HCT116 (cell line): Measurements from ENCODE around the gene SMIM21. TPM values are rescaled to one million over a fixed set of nuclear protein-coding genes. Genes with fewer than 3 reads are reported as not detected.

Experiments used
- ATAC-seq: fragments of 200-7000 bp; cut with Tn5 transposase; 2 replicates; pipeline ENCODE4 v1.9.1; 2020; ENCODE audit warnings: mild to moderate bottlenecking, moderate library complexity
- BruUV-seq: library from RNA; stranded (reverse); fragments of 400-500 nt; replicated peaks from 2 replicates; lab custom pipeline; 2021; lab: Mats Ljungman, UMichigan
- CTCF ChIA-PET: fragments of 300-600 bp; sonication (Branson Sonifier 250); formaldehyde crosslinking; loops from one replicate; lab custom pipeline; 2021; ENCODE audit warnings: antibody characterized with exemption; lab: Charles Lee
- POLR2A ChIA-PET: fragments of 300-600, 350-600 bp; sonication (Branson Sonifier 250); formaldehyde crosslinking; loops from one replicate; lab custom pipeline; 2021; ENCODE audit warnings: antibody characterized with exemption; lab: Charles Lee
- RAD21 ChIA-PET, 2 experiments: fragments of 300-600 bp; sonication (Branson Sonifier 250); formaldehyde crosslinking; loops; one replicate each; lab custom pipeline; 2023; ENCODE audit warnings: low total read pairs in 2 of 2; ENCODE audit not compliant: uncharacterized antibody in 2 of 2, unreplicated experiment in 2 of 2, low non-redundant PET in 1 of 2; lab: Charles Lee
- DNase-seq: peaks from one replicate; pipeline ENCODE4 v3.0.0-alpha.2; 2010; ENCODE audit warnings: low read depth, low spot score
- H2AFZ ChIP-seq: fragments of 200-600 bp; shearing (Covaris generic), sonication (generic); 2 replicates; pipeline ENCODE4 v1.6.1; 2017; ENCODE audit warnings: low read depth, mixed run types, mixed read lengths, antibody characterized with exemption, low read length; ENCODE audit not compliant: poor library complexity, severe bottlenecking
- H3K27ac ChIP-seq: 2 replicates; pipeline ENCODE4 v1.5.1; 2012; ENCODE audit warnings: low read depth, low read length
- H3K27me3 ChIP-seq: fragments of 200-600 bp; sonication (generic); 2 replicates; pipeline ENCODE4 v1.6.1; 2016; ENCODE audit warnings: mixed run types, low read length, mixed read lengths; ENCODE audit not compliant: insufficient read depth
- H3K36me3 ChIP-seq, 2 experiments: fragments of 200-500 bp in 1 of 2; fragments of 200-600 bp in 1 of 2; sonication (Bioruptor generic) in 1 of 2; sonication (generic) in 1 of 2; 2 replicates each; pipeline versions ENCODE4 v1.5.1 to v1.6.1; 2014 to 2016; ENCODE audit warnings: low read length in 2 of 2, inconsistent platforms in 1 of 2, mixed read lengths in 1 of 2, mixed run types in 1 of 2; ENCODE audit not compliant: insufficient read depth in 2 of 2, control insufficient read depth in 1 of 2
- H3K4me1 ChIP-seq, 2 experiments: fragments of 200-600 bp in 1 of 2; sonication (generic) in 1 of 2; 2 replicates each; pipeline versions ENCODE4 v1.5.1 to v1.6.1; 2012 to 2017; ENCODE audit warnings: low read length in 2 of 2, inconsistent platforms in 1 of 2, mild to moderate bottlenecking in 1 of 2, mixed read lengths in 1 of 2, mixed run types in 1 of 2, moderate library complexity in 1 of 2; ENCODE audit not compliant: insufficient read depth in 2 of 2, control insufficient read depth in 1 of 2
- H3K4me2 ChIP-seq: fragments of 200-600 bp; sonication (generic); 2 replicates; pipeline ENCODE4 v1.6.1; 2017; ENCODE audit warnings: mixed run types, low read length, mixed read lengths
- H3K4me3 ChIP-seq, 2 experiments: fragments of 200-600 bp in 1 of 2; sonication (generic) in 1 of 2; replicated peaks in 1 of 2; 2 replicates each; pipeline ENCODE4 v1.5.1; 2011 to 2016; ENCODE audit warnings: low read length in 2 of 2, control low read depth in 1 of 2, low read depth in 1 of 2, mild to moderate bottlenecking in 1 of 2, mixed read lengths in 1 of 2, mixed run types in 1 of 2
- H3K79me2 ChIP-seq: fragments of 200-600 bp; sonication (generic); 2 replicates; pipeline ENCODE4 v1.6.1; 2017; ENCODE audit warnings: mild to moderate bottlenecking, mixed run types, low read length, moderate library complexity, mixed read lengths; ENCODE audit not compliant: insufficient read depth
- H3K9ac ChIP-seq: fragments of 200-600 bp; sonication (generic); 2 replicates; pipeline ENCODE4 v1.6.1; 2016; ENCODE audit warnings: low read length, mixed read lengths
- H3K9me2 ChIP-seq: fragments of 200-600 bp; sonication (generic), shearing (Covaris generic); 2 replicates; pipeline ENCODE4 v1.6.1; 2017; ENCODE audit warnings: mixed run types, mild to moderate bottlenecking, moderate library complexity; ENCODE audit not compliant: insufficient read depth
- H3K9me3 ChIP-seq, 2 experiments: fragments of 200-500 bp in 1 of 2; fragments of 200-600 bp in 1 of 2; sonication (Bioruptor generic) in 1 of 2; sonication (generic) in 1 of 2; 2 replicates each; pipeline ENCODE4 v1.6.1; 2014 to 2017; ENCODE audit warnings: low read length in 2 of 2, mixed read lengths in 2 of 2, inconsistent platforms in 1 of 2, low read depth in 1 of 2, mild to moderate bottlenecking in 1 of 2, mixed run types in 1 of 2, moderate library complexity in 1 of 2; ENCODE audit not compliant: control insufficient read depth in 1 of 2, insufficient read depth in 1 of 2
- H4K20me1 ChIP-seq: fragments of 200-600 bp; sonication (generic), shearing (Covaris generic); 2 replicates; pipeline ENCODE4 v1.6.1; 2017; ENCODE audit warnings: mixed run types, mild to moderate bottlenecking, moderate library complexity; ENCODE audit not compliant: insufficient read depth
- POLR2AphosphoS5 ChIP-seq: IDR thresholded peaks from 2 replicates; pipeline ENCODE4 v1.6.1; 2011; ENCODE audit warnings: mild to moderate bottlenecking, low read depth, low read length, moderate library complexity
- RAD21 ChIP-seq: IDR thresholded peaks from 2 replicates; pipeline ENCODE4 v1.6.1; 2012; ENCODE audit warnings: low read depth, mild to moderate bottlenecking
- SRF ChIP-seq: IDR thresholded peaks from 2 replicates; pipeline ENCODE4 v1.6.1; 2012; ENCODE audit warnings: low read depth
- ZFX ChIP-seq: fragments of 450-650 bp; IDR thresholded peaks from 2 replicates; pipeline ENCODE4 v1.6.1; 2017
- intact Hi-C: fragments of 100-400 bp; cut with micrococcal nuclease; formaldehyde crosslinking; loops from 2 replicates; pipeline ENCODE4 v1.10.0; 2022
- total RNA-seq: library from RNA; stranded (reverse); gene quantifications from one replicate; pipeline ENCODE4 v1.2.1, GENCODE V29; 2021; ENCODE audit not compliant: unreplicated experiment
- TF ChIP-seq, protein P1 (sequence below): IDR thresholded peaks from 2 replicates; pipeline ENCODE4 v1.6.1; 2012; ENCODE audit warnings: low read depth
- TF ChIP-seq, protein P2 (sequence below): IDR thresholded peaks from 2 replicates; pipeline ENCODE4 v1.6.1; 2011; ENCODE audit warnings: mild to moderate bottlenecking, low read length, moderate library complexity; ENCODE audit not compliant: insufficient replicate concordance; ENCODE audit errors: extremely low read depth

Gene SMIM21
- total RNA-seq, 1 experiment from 2014 or later, result not detected

DNA sequence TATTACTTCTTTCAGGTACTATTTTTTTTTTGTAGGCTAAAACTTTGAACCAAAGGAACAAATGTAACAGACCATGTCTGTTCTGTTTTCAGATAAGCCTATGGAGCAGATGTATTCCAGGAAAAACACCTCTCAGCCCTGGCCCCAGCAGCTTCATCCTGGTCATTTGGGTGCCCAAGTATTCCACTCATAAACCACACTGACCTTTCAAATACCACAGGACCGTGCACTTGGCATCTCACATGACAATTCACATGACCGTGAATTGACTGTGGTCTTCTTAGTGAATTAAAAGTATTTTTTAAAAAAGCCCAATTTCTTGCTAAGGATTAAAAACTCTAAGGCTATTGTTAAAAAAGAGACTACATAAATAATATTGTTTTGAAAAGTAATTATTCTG lies 50.2 kb downstream of the SMIM21 start:
- H3K4me1 ChIP-seq, result no peaks in the 10 kb centered on the region
- no peaks in the 10 kb centered on the region for H3K36me3 ChIP-seq
- no peak for ATAC-seq
- DNase-seq, result no peak
- TF ChIP-seq POLR2AphosphoS5 (no peak), ZFX (no peak), SRF (no peak), RAD21 (no peak)
- TF ChIP-seq, protein P1, sequence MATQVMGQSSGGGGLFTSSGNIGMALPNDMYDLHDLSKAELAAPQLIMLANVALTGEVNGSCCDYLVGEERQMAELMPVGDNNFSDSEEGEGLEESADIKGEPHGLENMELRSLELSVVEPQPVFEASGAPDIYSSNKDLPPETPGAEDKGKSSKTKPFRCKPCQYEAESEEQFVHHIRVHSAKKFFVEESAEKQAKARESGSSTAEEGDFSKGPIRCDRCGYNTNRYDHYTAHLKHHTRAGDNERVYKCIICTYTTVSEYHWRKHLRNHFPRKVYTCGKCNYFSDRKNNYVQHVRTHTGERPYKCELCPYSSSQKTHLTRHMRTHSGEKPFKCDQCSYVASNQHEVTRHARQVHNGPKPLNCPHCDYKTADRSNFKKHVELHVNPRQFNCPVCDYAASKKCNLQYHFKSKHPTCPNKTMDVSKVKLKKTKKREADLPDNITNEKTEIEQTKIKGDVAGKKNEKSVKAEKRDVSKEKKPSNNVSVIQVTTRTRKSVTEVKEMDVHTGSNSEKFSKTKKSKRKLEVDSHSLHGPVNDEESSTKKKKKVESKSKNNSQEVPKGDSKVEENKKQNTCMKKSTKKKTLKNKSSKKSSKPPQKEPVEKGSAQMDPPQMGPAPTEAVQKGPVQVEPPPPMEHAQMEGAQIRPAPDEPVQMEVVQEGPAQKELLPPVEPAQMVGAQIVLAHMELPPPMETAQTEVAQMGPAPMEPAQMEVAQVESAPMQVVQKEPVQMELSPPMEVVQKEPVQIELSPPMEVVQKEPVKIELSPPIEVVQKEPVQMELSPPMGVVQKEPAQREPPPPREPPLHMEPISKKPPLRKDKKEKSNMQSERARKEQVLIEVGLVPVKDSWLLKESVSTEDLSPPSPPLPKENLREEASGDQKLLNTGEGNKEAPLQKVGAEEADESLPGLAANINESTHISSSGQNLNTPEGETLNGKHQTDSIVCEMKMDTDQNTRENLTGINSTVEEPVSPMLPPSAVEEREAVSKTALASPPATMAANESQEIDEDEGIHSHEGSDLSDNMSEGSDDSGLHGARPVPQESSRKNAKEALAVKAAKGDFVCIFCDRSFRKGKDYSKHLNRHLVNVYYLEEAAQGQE, result no peak
- TF ChIP-seq, protein P2, sequence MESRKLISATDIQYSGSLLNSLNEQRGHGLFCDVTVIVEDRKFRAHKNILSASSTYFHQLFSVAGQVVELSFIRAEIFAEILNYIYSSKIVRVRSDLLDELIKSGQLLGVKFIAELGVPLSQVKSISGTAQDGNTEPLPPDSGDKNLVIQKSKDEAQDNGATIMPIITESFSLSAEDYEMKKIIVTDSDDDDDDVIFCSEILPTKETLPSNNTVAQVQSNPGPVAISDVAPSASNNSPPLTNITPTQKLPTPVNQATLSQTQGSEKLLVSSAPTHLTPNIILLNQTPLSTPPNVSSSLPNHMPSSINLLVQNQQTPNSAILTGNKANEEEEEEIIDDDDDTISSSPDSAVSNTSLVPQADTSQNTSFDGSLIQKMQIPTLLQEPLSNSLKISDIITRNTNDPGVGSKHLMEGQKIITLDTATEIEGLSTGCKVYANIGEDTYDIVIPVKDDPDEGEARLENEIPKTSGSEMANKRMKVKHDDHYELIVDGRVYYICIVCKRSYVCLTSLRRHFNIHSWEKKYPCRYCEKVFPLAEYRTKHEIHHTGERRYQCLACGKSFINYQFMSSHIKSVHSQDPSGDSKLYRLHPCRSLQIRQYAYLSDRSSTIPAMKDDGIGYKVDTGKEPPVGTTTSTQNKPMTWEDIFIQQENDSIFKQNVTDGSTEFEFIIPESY, result no peak
- peaks cover 5% of the 10 kb centered on the region; the same call in 1 of the 2 replicates for H3K27me3 ChIP-seq
- H3K9me2 ChIP-seq, result no peaks in the 10 kb centered on the region
- H3K9me3 ChIP-seq, result no peaks in the 10 kb centered on the region; a peak in 1 of 4 replicates
- no peak overlapping the region for H2AFZ ChIP-seq
- no peak overlapping the region for H3K27ac ChIP-seq
- H3K4me3 ChIP-seq, result no peak overlapping the region
- no peaks in the 10 kb centered on the region for H4K20me1 ChIP-seq
- POLR2A ChIA-PET, result no interaction called here
- no peaks in the 10 kb centered on the region for H3K79me2 ChIP-seq
- H3K4me2 ChIP-seq, result no peak overlapping the region
- CTCF ChIA-PET, result no interaction called here
- no peak overlapping the region for H3K9ac ChIP-seq
- RAD21 ChIA-PET, result no interaction called here
- intact Hi-C loops, result no loop called here
- BruUV-seq, result no TSS peak
